K562 (cell line): Measurements from ENCODE around the gene CDKN1C. TPM values are rescaled to one million over a fixed set of nuclear protein-coding genes. Genes with fewer than 3 reads are reported as not detected.

ENCODE experiments used
- CC2D1A ChIP-seq: fragments of 450-650 bp; IDR thresholded peaks from 2 replicates; pipeline ENCODE4 v1.6.1; 2017; ENCODE audit warnings: mild to moderate bottlenecking
- CTBP1 ChIP-seq: fragments of 450-650 bp; IDR thresholded peaks from 2 replicates; pipeline ENCODE4 v1.6.1; 2016; ENCODE audit warnings: borderline replicate concordance
- FOXA3 ChIP-seq, 2 experiments: fragments of 450-650 bp in 1 of 2; sonication (generic) in 1 of 2; formaldehyde crosslinking; IDR thresholded peaks in 1 of 2; conservative IDR thresholded peaks in 1 of 2; 2 replicates each; pipeline versions ENCODE4 v1.4.0 to v1.8.0; 2020 to 2022; ENCODE audit warnings: mild to moderate bottlenecking in 2 of 2, missing genetic modification reagents in 1 of 2
- FOXK1 ChIP-seq: sonication (generic); formaldehyde crosslinking; IDR thresholded peaks from 2 replicates; pipeline ENCODE4 v1.8.0; 2022; ENCODE audit warnings: missing genetic modification reagents, mild to moderate bottlenecking, borderline replicate concordance
- GATAD2B ChIP-seq: fragments of 450-650 bp; IDR thresholded peaks from 2 replicates; pipeline ENCODE4 v1.6.1; 2017; ENCODE audit warnings: mild to moderate bottlenecking, borderline replicate concordance
- HDGF ChIP-seq: fragments of 450-650 bp; IDR thresholded peaks from 2 replicates; pipeline ENCODE4 v1.6.1; 2016
- HIVEP1 ChIP-seq: fragments of 250-450 bp; sonication (Bioruptor Pico); IDR thresholded peaks from 2 replicates; pipeline ENCODE4 v1.4.0; 2020; ENCODE audit warnings: mild to moderate bottlenecking
- HOXB6 ChIP-seq: fragments of 250-450 bp; sonication (Bioruptor Pico); IDR thresholded peaks from 2 replicates; pipeline ENCODE4 v1.5.1; 2022; ENCODE audit warnings: mild to moderate bottlenecking, borderline replicate concordance
- MCM5 ChIP-seq: fragments of 450-650 bp; IDR thresholded peaks from 2 replicates; pipeline ENCODE4 v1.6.1; 2016; ENCODE audit warnings: low read depth
- MECOM ChIP-seq: fragments of 250-450 bp; sonication (Bioruptor Pico); IDR thresholded peaks from 2 replicates; pipeline ENCODE4 v1.8.0; 2022; ENCODE audit warnings: inconsistent platforms
- NFRKB ChIP-seq: fragments of 450-650 bp; IDR thresholded peaks from 2 replicates; pipeline ENCODE4 v1.6.1; 2016; ENCODE audit warnings: low read depth
- PHF8 ChIP-seq: fragments of 200-600 bp; sonication (generic); IDR thresholded peaks from 2 replicates; pipeline ENCODE4 v1.6.1; 2012; ENCODE audit warnings: mixed run types, mild to moderate bottlenecking, inconsistent platforms, low read length, moderate library complexity, borderline replicate concordance
- POLR2B ChIP-seq: fragments of 450-650 bp; IDR thresholded peaks from 2 replicates; pipeline ENCODE4 v1.6.1; 2018; ENCODE audit warnings: low read depth; ENCODE audit not compliant: partially characterized antibody
- RERE ChIP-seq: sonication (generic); formaldehyde crosslinking; IDR thresholded peaks from 2 replicates; pipeline ENCODE4 v1.8.0; 2023; ENCODE audit warnings: missing genetic modification reagents, mild to moderate bottlenecking, borderline replicate concordance
- SAP30 ChIP-seq: fragments of 200-600 bp; sonication (generic); IDR thresholded peaks from 2 replicates; pipeline ENCODE4 v1.6.1; 2012; ENCODE audit warnings: borderline replicate concordance, low read depth, mild to moderate bottlenecking, moderate library complexity, low read length, control low read depth, inconsistent platforms; ENCODE audit not compliant: insufficient read depth, poor library complexity, severe bottlenecking
- ZFP1 ChIP-seq: fragments of 450-650 bp; formaldehyde crosslinking; IDR thresholded peaks from 2 replicates; pipeline ENCODE4 v1.4.0; 2020; ENCODE audit warnings: mild to moderate bottlenecking, mixed read lengths
- ZKSCAN3 ChIP-seq: fragments of 250-450 bp; sonication (Bioruptor Pico); IDR thresholded peaks from 2 replicates; pipeline ENCODE4 v1.4.0; 2020
- ZNF165 ChIP-seq: fragments of 250-450 bp; sonication (Bioruptor Pico); IDR thresholded peaks from 2 replicates; pipeline ENCODE4 v1.4.0; 2020; ENCODE audit warnings: borderline replicate concordance
- ZNF232 ChIP-seq: sonication (generic); formaldehyde crosslinking; IDR thresholded peaks from 2 replicates; pipeline ENCODE4 v1.8.0; 2022; ENCODE audit warnings: mild to moderate bottlenecking, missing genetic modification reagents
- ZNF436 ChIP-seq: fragments of 250-450, 450-650 bp; sonication (Bioruptor Pico); formaldehyde crosslinking; IDR thresholded peaks from 2 replicates; pipeline ENCODE4 v1.7.0; 2020; ENCODE audit warnings: mild to moderate bottlenecking
- ZNF76 ChIP-seq: fragments of 250-450 bp; sonication (Bioruptor Pico); IDR thresholded peaks from 2 replicates; pipeline ENCODE4 v1.4.0; 2020; ENCODE audit warnings: mild to moderate bottlenecking, moderate library complexity, borderline replicate concordance
- polyA plus RNA-seq, 8 experiments: library from polyadenylated mRNA; depleted of rRNA in 4 of 8; stranded (reverse) in 5 of 8; unstranded in 3 of 8; fragments of >200 nt; fragmentation: Nextera tagmentation in 2 of 8; fragmentation: Illumina TruSeq in 1 of 8; extraction: Ambion mirVana in 2 of 8; extraction: Trizol in 1 of 8; gene quantifications; 2 replicates each; pipeline versions ENCODE4 v1.2.1 to v1.2.3, GENCODE V29; 2011 to 2014; ENCODE audit warnings: inconsistent platforms in 1 of 8, missing spikeins in 1 of 8
- total RNA-seq, 7 experiments: library from RNA; depleted of rRNA in 6 of 7; stranded (reverse); fragments of >200 nt in 6 of 7; fragmentation: Illumina TruSeq in 2 of 7; extraction: Trizol in 2 of 7; gene quantifications; 2 replicates each; pipeline versions ENCODE4 v1.2.1 to v1.2.3, GENCODE V29; 2011 to 2021; ENCODE audit warnings: low replicate concordance in 1 of 7
- TF ChIP-seq, protein P1 (sequence below): sonication (generic); formaldehyde crosslinking; IDR thresholded peaks from 2 replicates; pipeline ENCODE4 v1.8.1; 2022; ENCODE audit warnings: missing genetic modification reagents
- TF ChIP-seq, protein P2 (sequence below): fragments of 250-450 bp; sonication (Bioruptor Pico); IDR thresholded peaks from 2 replicates; pipeline ENCODE4 v1.5.0; 2021

Gene CDKN1C
- total and polyA plus RNA-seq, 9 of the 15 experiments (the other 6 are each of a cell fraction or from before 2014, with no cell fraction given) = 2.8 to 21.1 (median 9.3) TPM

- TF ChIP-seq CTBP1 = peak; percentile 92
- no peak for TF ChIP-seq ZNF76 (CRISPR knock-in tag)
- TF ChIP-seq, protein P1, sequence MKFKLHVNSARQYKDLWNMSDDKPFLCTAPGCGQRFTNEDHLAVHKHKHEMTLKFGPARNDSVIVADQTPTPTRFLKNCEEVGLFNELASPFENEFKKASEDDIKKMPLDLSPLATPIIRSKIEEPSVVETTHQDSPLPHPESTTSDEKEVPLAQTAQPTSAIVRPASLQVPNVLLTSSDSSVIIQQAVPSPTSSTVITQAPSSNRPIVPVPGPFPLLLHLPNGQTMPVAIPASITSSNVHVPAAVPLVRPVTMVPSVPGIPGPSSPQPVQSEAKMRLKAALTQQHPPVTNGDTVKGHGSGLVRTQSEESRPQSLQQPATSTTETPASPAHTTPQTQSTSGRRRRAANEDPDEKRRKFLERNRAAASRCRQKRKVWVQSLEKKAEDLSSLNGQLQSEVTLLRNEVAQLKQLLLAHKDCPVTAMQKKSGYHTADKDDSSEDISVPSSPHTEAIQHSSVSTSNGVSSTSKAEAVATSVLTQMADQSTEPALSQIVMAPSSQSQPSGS (CRISPR knock-in tag) = peak; percentile 55; the same call in 1 of the 2 replicates
- peak in 1 of 2 experiments; percentile 77; a peak in 1 of 4 replicates for TF ChIP-seq FOXA3 (CRISPR knock-in tag; conservative IDR thresholded peaks at IDR 0.05 in 1 of 2, IDR thresholded peaks at IDR 0.05 in 1 of 2)
- TF ChIP-seq, protein P2, sequence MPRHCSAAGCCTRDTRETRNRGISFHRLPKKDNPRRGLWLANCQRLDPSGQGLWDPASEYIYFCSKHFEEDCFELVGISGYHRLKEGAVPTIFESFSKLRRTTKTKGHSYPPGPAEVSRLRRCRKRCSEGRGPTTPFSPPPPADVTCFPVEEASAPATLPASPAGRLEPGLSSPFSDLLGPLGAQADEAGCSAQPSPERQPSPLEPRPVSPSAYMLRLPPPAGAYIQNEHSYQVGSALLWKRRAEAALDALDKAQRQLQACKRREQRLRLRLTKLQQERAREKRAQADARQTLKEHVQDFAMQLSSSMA (CRISPR knock-in tag) = no peak
- no peak for TF ChIP-seq MECOM (CRISPR knock-in tag)
- TF ChIP-seq PHF8 = peak; percentile 68; the same call in 1 of the 2 replicates
- no peak for TF ChIP-seq ZNF165 (CRISPR knock-in tag)
- TF ChIP-seq SAP30 = peak; percentile 81
- peak; percentile 83; the same call in 1 of the 2 replicates for TF ChIP-seq FOXK1
- TF ChIP-seq POLR2B = no peak
- no peak for TF ChIP-seq ZFP1 (CRISPR knock-in tag)
- TF ChIP-seq ZKSCAN3 (CRISPR knock-in tag) = no peak
- no peak for TF ChIP-seq RERE (CRISPR knock-in tag)
- no peak for TF ChIP-seq HIVEP1 (CRISPR knock-in tag)
- no peak for TF ChIP-seq HDGF
- no peak for TF ChIP-seq MCM5
- no peak for TF ChIP-seq NFRKB
- TF ChIP-seq CC2D1A = no peak
- TF ChIP-seq GATAD2B = peak; percentile 86
- no peak for TF ChIP-seq ZNF436 (CRISPR knock-in tag)
- no peak for TF ChIP-seq HOXB6 (CRISPR knock-in tag)
- TF ChIP-seq ZNF232 (CRISPR knock-in tag) = peak; percentile 96
Measured at GRCh38 chr11:2885017-2885677, 428 bp downstream of the CDKN1C start (continued).
